B cell (primary cell): ENCODE results near the gene ELFN1.

ENCODE experiments used
- EZH2 ChIP-seq: IDR thresholded peaks from 2 replicates; pipeline ENCODE4 v1.6.1; 2012; ENCODE audit warnings: borderline replicate concordance, low read depth, mild to moderate bottlenecking, moderate library complexity, low read length; ENCODE audit not compliant: insufficient read depth, poor library complexity, severe bottlenecking
- TF ChIP-seq, protein P1 (sequence below): fragments of 200-600 bp; IDR thresholded peaks from one replicate; pipeline ENCODE4 v1.8.0; 2022; ENCODE audit warnings: antibody characterized with exemption, mild to moderate bottlenecking

GRCh38 chr7:1738956-1739355 lies 68.9 kb downstream of the ELFN1 start:
- TF ChIP-seq, protein P1, sequence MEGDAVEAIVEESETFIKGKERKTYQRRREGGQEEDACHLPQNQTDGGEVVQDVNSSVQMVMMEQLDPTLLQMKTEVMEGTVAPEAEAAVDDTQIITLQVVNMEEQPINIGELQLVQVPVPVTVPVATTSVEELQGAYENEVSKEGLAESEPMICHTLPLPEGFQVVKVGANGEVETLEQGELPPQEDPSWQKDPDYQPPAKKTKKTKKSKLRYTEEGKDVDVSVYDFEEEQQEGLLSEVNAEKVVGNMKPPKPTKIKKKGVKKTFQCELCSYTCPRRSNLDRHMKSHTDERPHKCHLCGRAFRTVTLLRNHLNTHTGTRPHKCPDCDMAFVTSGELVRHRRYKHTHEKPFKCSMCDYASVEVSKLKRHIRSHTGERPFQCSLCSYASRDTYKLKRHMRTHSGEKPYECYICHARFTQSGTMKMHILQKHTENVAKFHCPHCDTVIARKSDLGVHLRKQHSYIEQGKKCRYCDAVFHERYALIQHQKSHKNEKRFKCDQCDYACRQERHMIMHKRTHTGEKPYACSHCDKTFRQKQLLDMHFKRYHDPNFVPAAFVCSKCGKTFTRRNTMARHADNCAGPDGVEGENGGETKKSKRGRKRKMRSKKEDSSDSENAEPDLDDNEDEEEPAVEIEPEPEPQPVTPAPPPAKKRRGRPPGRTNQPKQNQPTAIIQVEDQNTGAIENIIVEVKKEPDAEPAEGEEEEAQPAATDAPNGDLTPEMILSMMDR: no peak
- no peak for TF ChIP-seq EZH2
